GM21447 (cell line): ENCODE measurements around the gene TMEM223.
"Not testable (repeated sequence)": the region's sequence is repeated elsewhere in the genome, so short reads cannot be mapped to it uniquely, and the experiment has no call there.

Source experiments
- ATAC-seq: cut with Tn5 transposase; IDR thresholded peaks from one replicate; pipeline ENCODE4 v1.9.1; 2021; ENCODE audit not compliant: unreplicated experiment

Gene TMEM223, protein sequence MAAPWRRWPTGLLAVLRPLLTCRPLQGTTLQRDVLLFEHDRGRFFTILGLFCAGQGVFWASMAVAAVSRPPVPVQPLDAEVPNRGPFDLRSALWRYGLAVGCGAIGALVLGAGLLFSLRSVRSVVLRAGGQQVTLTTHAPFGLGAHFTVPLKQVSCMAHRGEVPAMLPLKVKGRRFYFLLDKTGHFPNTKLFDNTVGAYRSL

DNA sequence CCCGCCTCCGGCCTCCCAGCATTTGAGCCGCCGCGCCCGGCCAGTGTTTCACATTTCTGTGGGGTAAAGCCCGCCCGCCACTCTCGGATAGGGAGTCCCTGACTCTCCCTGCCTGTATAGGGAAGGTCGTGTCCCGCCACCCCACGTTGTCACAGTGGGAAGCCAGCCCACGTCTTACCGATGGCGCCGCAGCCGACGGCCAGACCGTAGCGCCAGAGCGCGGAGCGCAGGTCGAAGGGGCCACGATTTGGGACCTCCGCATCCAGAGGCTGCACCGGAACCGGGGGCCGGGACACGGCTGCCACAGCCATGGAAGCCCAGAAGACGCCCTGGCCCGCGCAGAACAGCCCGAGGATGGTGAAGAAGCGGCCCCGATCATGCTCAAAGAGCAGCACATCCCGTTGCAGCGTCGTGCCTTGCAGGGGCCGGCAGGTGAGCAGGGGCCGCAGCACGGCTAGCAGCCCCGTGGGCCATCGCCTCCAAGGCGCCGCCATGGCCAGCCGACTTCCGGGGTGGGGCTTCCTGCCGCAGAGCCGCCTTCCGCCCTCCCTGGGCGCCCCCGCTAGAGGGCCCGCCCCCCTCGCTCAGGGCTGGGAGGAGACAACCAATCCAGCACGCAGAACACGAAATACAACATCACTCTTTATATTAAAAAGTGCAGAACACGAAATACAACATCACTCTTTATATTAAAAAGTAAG is at the start of gene TMEM223:
TMEM223 (minus strand) TSS at position 506 of the 701 bp plus-strand sequence; CDS start at position 494, 12 bp downstream.
- peak; percentile 60 for ATAC-seq

DNA sequence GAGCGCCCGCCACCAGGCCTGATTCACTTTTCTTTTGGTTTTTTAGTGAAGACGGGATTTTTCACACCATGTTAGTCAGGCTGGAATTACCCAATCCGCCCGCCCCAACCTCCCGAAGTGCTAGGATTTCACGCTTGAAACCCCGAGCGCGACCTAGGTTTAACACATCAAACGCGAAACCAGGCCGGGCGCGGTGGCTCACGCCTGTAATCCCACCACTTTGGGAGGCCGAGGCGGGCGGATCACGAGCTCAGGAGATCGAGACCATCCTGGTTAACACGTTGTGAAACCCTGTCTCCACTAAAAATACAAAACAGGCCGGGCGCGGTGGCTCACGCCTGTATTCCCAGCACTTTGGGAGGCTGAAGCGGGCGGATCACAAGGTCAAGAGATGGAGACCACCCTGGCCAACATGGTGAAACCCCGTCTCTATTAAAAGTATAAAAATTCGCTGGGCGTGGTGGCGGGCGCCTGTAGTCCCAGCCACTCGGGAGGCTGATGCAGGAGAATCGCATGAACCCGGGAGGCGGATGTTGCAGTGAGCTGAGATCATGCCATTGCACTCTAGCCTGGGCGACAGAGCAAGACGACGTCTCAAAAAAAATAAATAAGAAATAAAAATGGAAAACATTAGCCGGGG is 49.0 kb upstream of the TMEM223 start:
- ATAC-seq = not testable (repeated sequence)

DNA sequence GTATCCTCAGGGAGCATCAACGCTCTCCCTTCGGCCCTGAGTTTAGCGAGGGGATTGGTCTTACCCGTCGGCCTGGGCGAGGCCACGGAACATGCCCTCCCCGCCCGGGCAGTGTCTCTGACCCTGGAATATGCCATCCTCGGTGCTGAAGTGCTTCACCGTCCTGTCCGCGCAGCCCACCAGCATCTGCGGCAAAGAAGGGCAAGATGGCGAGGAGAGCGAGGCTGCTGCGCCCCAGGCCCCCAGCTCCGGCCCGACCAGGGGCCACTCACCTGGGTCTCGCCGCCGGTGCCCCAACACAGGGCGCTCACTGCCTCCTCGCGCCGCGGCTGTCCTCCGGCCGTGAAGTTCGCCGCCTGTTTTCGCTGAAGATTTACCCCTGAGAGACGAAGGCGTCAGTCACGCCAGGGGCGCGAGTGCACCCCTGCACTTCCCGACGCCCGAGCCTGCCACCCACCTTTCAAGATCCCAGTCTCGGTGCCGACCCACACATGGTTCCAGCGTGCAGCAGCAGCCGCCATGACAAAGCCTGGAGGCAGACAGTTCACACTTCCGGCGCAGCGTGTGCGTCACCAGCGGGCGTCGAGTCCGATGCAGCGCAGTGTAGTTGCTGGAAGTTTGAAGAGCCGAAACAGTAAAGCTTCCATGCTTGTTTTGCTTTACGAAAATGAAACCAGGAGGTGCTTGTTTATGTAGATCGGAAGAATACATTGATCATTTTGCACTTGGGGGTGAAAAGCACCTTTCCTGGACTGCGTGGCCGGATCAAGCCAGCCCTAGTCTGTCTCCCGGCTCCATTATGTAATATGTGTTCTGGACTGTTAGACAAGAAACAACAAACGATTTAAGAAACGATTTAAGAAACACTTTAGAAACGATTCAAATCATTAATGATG is 47.5 kb upstream of the TMEM223 start, which contains the start of gene WDR74:
WDR74 (minus strand) TSS at position 541 of the 896 bp plus-strand sequence; CDS start at position 521, 20 bp downstream.
- ATAC-seq = peak; percentile 38

DNA sequence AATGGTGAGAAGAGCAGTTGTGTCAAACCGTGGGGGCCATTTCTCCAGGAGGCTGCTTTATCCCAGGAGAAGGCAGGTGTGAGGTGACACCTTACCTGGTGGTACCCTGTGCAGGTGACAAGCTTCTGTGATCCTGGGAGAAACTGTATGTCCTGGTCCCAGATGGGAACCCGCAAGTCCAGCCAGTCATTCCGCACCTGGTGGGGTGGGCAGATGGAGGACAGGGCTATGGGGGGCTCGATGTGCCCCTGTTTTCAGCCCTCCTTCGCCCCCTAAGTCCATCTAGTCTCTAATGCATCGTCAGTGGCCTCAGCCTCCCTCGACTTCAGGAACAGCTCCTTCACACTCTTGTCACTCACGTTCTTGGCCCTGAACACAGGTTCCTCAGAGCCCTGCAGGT is 43.5 kb upstream of the TMEM223 start:
- no peak for ATAC-seq

DNA sequence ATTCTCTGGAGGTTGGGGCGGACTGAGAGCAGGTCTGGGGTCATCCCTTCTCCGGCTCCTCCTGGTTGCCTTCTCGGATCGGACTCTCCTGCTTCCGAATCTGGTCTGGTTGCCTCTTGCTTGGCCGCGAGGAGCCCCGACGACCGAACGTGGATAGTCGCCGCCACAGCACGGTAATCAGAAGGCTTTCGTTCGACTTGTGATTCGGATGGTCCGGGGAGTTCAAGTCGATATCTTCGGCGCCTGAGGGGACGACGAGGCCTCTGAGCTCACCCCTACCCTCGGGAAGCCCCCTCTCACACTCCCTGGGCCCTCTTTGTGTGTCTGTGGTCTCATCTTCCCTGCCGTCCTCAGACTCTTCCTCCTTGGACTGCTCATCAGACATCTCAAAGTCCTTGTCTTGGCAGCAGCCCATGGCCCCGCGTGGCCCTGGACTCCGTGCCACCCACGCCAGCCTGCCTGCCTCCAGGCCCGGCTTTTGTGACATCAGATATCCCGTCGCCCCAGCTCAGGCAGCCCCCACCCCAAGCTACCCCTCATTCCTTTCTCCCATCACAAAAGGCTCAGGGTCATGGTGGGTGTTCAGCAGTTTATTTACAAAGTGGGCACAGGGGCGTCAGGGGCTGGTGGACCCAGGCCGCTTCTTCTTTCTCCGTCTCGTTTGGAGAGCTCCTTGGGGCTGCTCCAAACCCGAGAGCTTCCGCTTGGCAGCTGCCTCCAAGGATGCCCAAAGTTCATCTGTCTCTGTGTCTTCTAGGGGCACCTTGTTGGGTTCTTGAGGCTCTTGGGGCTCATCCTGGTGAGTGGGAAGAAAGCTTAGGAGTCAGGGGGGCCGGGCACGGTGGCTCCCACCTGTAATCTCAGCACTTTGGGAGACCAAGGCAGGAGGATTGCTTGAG is 40.8 kb upstream of the TMEM223 start, which contains the start of gene TEX54:
TEX54 (minus strand) TSS at position 506 of the 899 bp plus-strand sequence.
- peak; percentile 11 for ATAC-seq

DNA sequence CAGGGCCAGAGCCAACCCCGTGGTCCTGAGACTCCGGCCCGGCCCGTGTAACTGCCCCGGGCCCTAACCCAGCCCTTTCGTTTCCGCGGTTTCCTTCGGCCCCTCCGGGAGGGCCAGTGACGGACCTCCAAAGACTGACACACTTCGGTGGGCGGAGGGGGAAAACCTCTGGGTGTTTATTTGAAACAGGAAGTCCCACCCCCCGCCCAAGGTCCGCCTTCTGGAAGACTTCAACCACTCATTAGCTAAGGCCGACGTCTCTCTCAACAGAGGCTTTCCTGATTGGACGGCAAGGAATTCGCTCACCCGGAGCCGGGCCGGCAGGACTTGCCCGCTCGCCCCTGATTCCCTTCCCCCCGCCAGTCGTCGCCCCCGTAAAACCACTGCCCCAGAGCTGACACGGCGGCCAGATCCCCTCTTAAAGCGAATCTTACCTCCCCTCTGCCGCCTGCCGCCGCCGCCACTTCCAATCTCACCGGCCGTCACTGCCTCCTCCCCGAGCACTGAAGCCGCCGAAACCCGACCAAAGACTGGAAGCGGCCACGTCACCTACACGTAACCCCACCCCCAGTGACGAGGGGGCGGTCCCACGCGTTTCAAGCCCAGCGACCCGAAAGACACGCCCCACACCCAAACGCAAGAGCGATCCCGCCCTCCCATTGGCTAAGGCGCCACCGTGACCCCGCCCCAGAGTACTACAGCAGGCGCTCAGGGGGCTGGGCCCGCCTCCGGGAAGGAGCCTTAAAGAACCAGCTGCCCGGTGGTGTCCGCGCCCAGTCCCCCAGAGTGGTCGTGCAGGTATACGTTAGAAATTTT is 39.9 kb upstream of the TMEM223 start, which contains the start of gene STX5:
STX5 (minus strand) TSS at position 532 of the 816 bp plus-strand sequence. CDS start 808 bp downstream, outside the sequence.
- ATAC-seq = peak; percentile 82

DNA sequence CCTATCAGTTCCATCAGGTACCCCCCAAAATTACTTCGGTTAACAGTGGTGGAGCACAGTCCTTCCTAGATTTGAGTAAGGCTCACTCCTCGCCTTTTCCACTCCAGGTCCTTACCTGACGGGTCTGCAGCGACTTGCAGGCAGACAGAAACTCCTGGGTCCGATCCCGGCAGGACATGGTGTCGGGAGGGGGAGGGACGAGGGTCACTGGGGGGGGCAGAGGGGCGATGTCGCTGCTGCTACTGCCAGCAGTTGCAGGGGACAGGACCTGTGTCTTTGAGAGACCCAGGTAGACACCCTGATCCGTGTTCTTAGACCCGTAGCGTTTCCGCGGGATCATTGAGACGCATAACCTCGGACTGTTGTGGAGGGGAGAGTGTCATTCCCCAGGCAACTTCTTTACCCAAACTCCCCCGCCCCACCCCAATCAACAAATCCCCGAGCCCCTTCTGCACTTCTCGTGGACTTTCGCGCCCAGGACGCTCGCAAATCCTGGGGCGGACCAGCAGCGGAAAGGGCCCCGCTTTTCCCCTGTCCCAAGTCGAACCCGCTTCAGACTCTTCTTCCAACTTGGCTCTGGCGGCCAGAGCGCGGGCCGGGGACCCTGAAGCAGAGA is 39.2 kb upstream of the TMEM223 start:
- peak; percentile 3 for ATAC-seq

DNA sequence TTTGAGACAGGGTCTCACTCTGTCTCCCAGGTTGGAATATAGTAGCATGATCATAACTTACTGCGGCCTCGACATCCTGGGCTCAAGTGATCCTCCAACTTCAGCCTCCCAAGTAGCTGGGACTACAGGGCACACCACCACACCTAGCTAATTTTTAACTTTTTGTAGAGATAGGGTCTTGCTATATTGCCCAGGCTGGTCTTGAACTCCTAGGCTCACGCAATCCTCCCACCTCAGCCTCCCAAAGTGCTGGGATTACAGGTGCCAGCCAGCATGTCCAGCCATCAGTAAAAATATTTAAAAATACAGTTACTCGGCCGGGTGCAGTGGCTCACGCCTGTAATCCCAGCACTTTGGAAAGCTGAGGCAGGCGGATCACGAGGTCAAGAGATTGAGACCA is 36.3 kb upstream of the TMEM223 start:
- ATAC-seq = not testable (repeated sequence)

DNA sequence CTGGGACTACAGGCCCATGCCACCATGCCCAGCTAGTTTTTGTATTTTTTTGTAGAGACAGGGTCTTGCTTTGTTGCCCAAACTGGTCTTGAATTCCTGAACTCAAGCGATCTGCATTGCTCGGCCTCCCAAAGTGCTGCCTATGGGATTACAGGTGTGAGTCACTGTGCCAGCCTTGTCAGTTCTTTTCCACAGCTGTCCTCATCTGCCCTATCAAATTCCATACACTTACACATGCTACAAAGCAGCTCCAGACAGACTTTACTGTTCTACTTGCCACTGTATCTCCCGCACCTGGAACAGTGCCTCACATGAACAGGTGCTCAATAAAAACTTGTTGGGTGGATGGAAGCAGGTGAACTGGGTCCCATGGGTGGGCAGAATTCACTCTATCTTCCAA is 31.9 kb upstream of the TMEM223 start:
- no peak for ATAC-seq

DNA sequence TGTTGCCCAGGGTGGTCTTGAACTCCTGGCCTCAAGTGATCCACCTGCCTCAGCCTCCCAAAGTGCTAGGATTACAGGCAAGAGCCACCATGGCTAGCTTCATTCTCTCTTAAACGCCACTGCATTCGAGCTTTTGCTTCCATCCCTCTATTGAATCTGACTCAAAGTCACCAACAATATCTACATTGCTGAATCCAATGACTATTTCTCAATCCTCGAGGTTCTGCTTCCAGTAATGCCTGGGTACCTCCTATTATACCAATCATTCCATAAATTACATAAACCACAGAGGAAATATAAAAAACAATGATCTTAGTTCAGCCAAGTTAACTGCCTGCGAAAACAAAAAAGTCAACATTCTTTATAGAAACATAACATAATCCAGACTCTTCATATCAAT is 25.3 kb upstream of the TMEM223 start:
- no peak for ATAC-seq

DNA sequence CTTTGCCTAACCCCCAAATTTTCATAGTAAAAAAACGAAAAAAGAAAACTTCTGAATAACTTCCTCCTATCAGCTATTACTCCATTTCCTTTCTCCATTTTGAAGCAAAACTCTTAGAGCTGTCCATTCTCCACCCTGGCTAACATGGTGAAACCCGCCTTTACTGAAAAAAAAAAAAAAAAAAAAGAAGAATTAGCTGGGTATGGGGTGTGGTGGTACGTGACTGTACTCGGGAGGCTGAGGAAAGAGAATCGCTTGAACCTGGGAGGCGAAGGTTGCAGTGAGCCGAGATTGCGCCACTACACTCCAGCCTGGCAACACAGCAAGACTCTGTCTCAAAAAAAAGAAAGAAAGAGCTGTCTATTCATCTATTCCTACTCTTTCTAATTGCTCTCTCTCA is 24.8 kb upstream of the TMEM223 start:
- ATAC-seq = no peak

DNA sequence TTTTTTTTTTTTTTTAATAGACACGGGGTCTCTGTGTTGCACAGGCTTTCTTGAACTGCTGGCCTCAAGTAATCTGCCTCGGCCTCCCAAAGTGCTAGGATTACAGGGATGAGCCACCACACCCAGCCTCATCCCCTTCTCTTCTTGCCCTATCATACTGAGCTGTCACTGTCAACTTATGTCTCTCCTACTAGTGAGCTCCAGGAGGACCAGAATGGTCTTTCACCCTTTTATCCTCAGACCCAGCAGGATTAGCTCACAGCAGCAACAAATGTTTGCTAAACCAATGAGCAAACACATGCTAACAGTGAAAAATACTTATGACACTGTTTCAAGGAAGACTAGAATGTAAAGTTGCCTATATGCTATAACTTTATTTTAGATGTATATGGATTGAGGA is 19.9 kb upstream of the TMEM223 start:
- no peak for ATAC-seq

DNA sequence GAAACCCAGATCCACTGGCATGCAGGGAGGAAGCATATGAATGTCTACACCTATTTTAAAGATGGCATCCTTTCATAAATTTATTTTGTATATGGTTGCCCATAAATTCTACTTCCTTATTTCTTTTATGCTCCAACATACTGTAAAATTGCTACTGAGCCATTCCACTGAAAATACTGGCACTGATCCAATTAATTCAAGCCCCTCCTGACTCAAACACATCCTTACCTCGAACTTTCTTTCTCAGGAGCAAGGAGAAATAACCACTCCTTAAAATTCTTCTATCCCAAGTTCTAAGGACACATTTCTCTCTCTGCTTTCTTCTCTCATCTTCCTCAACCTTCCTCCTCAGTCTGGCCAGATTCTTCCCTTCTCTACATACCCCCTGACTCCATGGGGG is 18.9 kb upstream of the TMEM223 start:
- ATAC-seq = no peak

DNA sequence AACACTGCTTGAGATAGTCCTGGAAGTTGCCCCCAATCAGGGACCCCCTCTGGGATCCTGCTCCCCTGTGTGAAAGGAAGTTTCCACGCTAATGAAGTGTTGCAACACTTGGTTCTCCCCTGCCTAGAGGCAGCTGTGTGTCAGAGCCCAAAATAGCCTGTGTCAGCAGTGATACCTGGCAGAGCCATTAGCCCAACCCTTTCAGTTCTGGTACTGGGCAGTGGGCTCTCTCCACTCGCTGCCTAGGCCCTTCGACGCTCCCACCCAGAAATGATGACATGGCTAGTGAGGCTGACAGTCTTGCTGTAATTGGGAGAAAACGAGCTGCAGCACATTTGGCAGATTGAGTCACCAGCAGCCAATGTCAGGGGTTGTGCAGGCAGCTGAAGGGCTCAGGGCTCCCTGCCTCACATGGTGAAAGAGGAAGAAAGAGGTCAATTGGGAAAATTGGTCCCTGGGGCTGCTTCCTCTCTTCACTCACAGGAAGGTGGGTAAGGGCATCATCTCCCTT is 14.9 kb upstream of the TMEM223 start:
- ATAC-seq = no peak

DNA sequence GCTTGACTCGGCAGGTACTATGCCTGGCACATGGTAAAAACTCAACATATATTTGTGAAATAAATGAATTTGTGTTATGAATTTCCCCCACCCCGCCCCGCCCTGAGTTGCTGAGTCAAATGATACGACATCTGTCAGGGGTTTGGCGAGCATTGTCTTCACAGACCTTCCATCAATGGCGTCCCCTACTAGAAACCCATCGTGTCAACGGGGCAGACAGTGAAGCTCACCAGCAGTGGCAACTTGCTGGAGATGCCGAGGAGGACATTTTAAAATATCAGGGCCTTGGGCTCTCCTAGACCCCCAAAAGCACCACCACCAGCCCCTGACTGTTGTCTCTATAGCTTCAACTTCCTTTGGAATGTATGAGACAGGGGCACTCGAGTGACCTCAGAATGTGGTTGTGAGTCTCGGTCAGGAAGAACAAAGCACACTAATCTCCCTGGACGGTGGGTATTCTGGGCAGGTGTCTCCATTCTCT is 14.2 kb upstream of the TMEM223 start:
- ATAC-seq = peak; percentile 3

DNA sequence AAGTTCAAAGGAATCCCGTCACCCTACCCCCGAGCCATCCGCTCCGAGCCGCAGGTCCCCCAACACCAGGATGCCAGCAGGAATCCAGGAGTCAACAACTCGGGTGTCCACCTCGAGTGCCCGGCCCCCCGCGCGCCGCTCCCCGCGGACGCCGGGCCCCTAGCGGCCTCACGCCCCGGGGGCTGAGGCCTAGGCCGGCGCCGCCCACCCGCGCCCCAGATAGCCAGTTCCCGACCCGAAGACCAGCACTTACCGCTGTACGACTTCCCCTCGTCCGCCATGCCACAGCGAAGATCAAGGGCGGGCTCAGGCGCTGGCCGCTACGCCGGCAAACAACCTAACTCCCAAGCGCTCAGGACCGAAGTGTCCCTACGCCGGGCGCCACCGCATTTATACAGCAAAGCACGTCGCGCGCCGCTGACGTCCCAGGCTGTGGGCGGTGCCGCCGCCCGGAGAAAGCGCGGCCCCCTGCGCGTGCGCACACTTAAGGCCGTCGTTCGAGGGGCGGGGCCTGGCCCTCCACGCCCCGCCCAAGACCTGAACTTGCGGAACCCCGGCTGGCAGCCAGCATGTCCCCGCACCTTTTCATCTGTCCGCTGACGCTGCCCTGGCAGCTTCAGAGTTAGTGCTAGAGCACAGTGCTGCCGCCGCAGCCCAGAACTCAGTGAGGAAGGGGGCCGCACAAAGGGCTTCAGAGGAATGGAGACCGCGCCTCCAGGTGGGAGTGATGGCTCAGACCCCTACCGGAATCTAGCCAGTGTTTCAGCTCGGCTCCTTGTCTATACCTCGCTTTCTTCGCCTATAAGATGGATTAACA is 13.5 kb upstream of the TMEM223 start, which contains the start of gene NXF1:
NXF1 (minus strand) TSS at position 365 of the 817 bp plus-strand sequence; CDS start at position 281, 84 bp downstream.
- ATAC-seq = peak; percentile 74
